NCI-H446 (cell line): ENCODE results near the gene NPIPA2.
"Not testable (repeated sequence)": the region's sequence is repeated elsewhere in the genome, so short reads cannot be mapped to it uniquely, and the experiment has no call there.

Source experiments
- DNase-seq, 2 experiments: peaks; one replicate each; lab custom pipeline; 2025; lab: John Stamatoyannopoulos, UW

The NPIPA2 gene

DNA sequence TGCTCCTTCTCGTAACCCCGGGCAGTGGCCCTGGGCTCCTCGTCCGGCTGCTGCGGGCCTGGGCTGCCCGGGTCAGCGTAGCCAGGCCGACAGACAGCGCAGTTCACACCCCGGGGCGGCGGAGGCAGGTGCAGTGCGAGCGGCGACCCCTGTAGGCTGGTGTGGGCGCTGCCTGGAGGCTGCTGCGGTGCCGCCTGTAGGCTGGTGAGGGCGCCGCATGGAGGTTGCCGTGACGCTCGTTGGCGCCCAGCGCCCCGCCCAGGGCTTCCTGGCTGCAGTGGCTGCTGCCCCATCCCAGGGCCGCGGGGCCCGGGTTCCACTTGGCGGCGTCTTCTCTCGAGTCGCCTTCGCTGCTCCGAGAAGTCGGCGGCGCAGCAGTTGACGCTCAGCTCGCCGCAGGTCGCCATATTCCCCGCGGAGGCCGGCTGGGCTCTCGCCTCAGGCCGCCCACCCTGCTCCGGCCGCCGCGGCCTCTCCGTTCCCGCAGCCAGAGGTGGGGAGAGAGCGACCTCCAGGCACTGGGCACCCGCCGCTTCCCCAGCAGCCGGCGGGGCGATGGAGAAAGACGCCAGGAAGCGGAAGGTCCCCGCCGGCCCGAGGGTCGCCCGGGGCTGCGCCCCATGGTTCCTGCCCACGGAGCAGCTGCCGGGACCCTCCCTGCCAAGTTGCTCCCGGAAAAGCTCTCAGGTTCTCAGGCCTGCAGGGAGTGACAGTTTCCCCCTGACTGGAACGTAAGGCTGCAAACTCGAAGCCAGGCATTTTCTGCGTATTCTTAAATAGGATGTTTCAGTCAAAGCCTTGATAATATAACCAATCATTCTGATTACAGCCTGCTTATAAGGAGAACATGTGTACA is at the start of gene NPIPA2:
Gene NPIPA2 (plus strand): TSS at position 261 of the 856 bp plus-strand sequence. CDS start 5,533 bp downstream, outside the sequence.
- not testable (repeated sequence) for DNase-seq

DNA sequence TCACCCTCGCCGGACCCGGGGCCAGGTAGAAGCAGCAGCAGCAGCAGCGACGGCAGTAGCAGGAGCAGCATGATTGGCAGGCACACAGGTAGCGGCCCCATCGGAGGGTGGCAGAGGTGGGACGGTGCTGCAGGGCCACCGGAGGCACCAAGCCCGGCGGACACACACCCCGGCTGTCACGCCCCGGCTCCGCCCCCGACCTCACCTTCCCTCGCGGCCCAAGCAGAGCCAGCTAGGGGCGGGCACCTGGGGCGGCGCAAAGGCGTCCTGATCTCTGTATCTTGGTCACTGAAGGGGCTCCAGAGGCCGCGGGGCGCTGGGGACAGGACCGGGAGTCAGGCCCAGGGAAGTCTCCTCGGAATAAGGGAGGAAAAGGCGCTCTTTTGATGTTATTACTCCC is 48.2 kb upstream of the NPIPA2 start, which contains the start of gene PLA2G10:
Gene PLA2G10 (minus strand): TSS at position 180 of the 400 bp plus-strand sequence. CDS start 79 bp downstream, at position 101.
- not testable (repeated sequence) for DNase-seq

DNA sequence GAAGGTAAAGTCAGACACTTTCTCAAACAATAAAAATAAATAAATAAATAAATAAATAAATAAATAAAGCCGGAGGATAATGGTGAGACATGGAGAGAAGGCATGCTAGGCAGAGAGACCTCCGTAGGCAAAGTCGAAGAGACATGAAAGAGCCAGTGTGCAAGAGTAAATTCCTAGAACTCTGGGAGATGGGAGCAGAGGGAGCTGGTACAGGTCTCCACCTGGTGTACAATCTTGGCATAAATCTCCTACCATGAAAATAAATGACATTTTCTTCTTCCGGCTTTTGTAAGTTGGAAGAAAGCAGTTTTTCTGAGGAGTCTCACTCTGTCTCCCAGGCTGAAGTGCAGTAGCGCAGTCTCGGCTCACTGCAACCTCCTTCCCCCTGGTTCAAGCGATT is 40.5 kb upstream of the NPIPA2 start:
- not testable (repeated sequence) for DNase-seq

DNA sequence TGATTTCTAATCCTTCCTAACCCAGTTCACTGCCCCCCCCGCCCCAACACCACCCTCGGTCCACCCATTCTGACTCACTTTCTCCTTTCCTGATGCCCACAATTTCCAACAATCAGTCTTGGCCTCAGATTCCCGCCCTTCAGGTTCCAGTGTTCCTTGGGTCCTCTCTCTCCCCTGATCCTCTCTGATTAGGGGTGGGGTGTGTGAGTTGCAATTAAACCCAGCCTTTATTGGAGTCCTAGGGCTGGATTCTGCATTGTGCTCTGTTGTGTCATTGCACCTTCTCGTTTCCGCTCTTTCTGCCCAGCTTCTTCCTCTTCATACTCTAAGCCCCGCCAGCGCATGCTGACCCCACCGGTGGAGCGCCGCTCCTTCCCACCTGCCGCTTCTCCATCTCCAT is 39.7 kb upstream of the NPIPA2 start:
- DNase-seq, result not testable (repeated sequence)

DNA sequence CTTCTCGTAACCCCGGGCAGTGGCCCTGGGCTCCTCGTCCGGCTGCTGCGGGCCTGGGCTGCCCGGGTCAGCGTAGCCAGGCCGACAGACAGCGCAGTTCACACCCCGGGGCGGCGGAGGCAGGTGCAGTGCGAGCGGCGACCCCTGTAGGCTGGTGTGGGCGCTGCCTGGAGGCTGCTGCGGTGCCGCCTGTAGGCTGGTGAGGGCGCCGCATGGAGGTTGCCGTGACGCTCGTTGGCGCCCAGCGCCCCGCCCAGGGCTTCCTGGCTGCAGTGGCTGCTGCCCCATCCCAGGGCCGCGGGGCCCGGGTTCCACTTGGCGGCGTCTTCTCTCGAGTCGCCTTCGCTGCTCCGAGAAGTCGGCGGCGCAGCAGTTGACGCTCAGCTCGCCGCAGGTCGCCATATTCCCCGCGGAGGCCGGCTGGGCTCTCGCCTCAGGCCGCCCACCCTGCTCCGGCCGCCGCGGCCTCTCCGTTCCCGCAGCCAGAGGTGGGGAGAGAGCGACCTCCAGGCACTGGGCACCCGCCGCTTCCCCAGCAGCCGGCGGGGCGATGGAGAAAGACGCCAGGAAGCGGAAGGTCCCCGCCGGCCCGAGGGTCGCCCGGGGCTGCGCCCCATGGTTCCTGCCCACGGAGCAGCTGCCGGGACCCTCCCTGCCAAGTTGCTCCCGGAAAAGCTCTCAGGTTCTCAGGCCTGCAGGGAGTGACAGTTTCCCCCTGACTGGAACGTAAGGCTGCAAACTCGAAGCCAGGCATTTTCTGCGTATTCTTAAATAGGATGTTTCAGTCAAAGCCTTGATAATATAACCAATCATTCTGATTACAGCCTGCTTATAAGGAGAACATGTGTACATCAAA is 38.9 kb upstream of the NPIPA2 start, which contains the start of gene NPIPA3:
Gene NPIPA3 (plus strand): TSS at position 256 of the 856 bp plus-strand sequence. CDS start 5,533 bp downstream, outside the sequence.
- DNase-seq, result not testable (repeated sequence)

DNA sequence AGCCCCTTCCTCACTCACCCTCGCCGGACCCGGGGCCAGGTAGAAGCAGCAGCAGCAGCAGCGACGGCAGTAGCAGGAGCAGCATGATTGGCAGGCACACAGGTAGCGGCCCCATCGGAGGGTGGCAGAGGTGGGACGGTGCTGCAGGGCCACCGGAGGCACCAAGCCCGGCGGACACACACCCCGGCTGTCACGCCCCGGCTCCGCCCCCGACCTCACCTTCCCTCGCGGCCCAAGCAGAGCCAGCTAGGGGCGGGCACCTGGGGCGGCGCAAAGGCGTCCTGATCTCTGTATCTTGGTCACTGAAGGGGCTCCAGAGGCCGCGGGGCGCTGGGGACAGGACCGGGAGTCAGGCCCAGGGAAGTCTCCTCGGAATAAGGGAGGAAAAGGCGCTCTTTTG is 9.1 kb upstream of the NPIPA2 start:
- not testable (repeated sequence) for DNase-seq

DNA sequence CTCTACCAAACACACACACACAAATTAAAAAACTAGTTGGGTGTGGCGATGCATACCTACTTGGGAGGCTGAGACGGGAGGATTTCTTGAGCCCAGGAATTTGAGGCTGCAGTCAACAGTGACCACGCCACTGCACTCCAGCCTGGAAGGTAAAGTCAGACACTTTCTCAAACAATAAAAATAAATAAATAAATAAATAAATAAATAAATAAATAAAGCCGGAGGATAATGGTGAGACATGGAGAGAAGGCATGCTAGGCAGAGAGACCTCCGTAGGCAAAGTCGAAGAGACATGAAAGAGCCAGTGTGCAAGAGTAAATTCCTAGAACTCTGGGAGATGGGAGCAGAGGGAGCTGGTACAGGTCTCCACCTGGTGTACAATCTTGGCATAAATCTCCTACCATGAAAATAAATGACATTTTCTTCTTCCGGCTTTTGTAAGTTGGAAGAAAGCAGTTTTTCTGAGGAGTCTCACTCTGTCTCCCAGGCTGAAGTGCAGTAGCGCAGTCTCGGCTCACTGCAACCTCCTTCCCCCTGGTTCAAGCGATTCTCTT is 1.4 kb upstream of the NPIPA2 start:
- DNase-seq, result not testable (repeated sequence)

DNA sequence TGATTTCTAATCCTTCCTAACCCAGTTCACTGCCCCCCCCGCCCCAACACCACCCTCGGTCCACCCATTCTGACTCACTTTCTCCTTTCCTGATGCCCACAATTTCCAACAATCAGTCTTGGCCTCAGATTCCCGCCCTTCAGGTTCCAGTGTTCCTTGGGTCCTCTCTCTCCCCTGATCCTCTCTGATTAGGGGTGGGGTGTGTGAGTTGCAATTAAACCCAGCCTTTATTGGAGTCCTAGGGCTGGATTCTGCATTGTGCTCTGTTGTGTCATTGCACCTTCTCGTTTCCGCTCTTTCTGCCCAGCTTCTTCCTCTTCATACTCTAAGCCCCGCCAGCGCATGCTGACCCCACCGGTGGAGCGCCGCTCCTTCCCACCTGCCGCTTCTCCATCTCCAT is 539 bp upstream of the NPIPA2 start:
- DNase-seq, result not testable (repeated sequence)

DNA sequence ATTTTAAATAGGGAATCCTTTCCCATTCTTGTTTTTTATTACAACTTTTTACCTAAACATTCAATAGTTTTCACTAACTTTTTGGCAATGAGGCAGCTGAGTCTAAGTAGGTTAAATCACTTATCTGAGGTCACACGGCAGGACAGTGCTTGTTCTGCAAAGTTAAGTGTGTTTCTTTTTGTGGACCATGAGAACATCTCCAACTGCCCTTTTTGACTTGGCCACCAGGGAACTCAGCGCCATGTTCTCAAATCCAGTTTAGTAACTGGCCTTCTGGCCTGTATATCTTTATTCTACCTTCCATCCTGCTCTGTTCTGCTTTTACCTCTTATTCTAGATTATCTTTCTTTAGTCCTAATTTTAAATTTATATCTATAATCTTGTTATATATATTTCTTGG is 31.3 kb downstream of the NPIPA2 start:
- not testable (repeated sequence) for DNase-seq

DNA sequence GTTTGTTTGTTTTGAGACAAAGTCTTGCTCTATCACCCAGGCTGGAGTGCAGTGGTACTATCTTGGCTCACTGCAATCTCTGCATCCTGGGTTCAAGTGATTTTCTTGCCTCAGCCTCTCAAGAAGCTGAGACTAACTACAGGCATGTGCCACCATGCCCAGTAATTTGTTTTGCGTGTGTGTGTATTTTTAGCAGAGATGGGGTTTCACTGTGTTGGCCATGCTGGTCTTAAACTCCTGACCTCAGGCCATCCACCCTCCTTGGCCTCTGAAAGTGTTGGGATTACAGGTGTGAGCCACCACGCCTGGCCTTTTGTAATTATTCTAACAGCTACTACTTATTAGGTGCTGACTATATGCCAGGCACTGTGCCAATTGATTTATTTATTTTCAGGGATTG is 33.3 kb downstream of the NPIPA2 start:
- not testable (repeated sequence) for DNase-seq

DNA sequence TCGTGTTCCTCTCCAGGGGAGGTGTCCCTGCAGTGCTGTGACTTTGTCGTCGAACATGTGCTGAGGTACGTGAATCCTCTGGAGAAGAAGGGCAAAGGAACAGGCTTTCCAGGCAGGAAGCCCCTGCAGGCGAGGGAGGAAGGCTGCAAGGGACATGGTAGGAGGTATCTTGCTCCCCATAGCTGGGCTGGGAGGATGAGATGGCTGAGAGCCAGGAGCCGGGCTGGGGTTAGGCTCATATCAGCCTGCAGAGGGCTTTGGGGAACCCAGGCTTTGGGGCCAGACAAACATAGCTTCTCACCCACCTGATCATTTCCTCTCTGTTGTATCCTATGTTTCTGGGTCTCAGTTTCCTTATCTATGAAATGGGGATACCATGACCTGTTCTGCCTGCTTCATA is 34.4 kb downstream of the NPIPA2 start:
- not testable (repeated sequence) for DNase-seq

DNA sequence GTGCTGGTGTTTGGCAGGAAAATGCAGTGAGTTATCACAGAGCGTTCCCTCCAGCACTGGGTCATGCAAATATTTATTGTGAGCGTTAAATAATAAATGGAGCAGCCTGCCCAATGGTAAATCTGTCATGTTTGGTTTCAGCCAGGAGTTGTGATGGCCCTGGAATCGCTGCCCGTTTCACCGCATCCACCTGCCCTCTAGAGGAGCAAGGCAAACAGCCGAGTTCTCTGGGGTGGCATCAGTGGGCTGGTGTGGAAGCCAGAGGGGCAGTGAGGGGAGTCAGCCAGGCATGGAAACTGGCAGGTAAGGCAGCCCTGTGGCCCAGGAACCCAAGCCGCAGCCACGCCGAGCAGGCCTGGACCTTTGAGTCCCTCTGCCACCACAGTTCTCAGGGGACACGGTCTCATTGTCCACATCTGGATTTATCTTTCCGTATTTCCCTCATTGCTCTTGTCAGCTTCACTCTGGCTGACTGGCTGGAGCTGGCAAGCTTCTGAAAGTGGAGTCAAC is 37.1 kb downstream of the NPIPA2 start:
- not testable (repeated sequence) for DNase-seq

DNA sequence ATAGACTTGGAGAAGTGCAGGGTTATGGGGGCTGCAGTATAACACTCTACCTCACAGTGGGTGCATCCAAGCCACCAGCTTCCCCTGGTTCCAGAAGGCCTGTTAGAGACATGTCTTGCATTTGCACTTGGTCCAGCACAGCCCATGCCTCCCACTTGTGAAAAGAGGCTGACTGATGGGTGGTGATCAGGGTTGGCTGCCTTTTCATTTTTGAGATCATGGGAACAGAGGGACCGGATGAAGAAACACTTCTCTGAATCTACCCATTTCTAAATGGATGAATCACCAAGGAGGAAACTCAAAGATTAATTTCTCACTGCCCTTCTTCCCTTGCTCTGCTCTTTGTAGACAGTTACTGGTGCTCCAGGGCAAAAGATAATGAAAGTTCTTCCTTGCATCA is 43.8 kb downstream of the NPIPA2 start:
- DNase-seq, result not testable (repeated sequence)

DNA sequence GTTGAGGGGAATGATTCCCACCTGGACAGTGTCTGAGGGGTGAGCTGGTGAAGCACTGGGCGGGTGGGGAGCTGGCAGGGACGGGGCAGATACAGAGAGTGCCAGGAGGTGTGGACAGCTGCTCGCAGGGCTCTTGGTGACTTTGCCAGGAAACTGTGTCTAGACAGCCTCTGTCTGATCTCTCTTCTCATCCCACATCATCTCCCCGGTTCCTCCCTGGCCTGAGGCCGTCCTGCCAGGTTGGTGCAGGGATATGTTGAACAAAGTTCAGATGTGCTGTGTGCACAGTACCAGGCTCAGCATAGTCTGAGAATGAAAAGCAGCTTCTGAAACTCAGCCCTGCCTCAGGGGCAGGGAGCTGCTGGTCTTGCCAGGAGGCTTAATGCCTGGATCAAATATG is 47.2 kb downstream of the NPIPA2 start:
- DNase-seq, result not testable (repeated sequence)

DNA sequence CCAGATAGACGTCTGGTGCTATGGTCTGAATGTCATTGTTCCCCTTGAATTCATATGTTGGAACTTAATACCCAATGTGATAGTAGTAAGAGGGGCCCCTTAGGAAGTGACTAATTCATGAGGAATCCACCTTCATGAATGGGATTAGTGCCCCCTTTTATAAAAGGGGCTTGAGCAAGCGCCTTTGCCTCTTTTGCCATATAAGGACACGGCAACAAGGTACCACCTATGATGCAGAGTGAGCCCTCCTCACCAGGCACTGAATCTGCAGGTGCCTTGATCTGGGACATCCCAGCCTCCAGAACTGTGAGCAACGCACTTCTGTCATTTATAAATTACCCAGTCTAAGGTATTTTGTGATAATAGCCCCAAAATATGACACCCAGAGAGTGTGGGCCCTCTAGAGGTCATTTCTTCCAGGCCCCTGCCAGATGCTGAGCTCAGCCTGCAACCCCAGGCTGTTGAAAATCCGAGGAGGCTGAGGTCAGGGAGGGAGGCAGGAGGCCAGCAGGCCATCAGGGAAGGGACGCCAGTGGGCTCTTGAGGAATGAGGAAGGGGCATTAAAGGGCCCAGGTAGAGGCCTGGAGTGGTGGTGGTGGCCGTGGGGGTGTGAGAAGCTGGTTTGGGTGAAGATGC is 48.1 kb downstream of the NPIPA2 start:
- DNase-seq, result not testable (repeated sequence)

DNA sequence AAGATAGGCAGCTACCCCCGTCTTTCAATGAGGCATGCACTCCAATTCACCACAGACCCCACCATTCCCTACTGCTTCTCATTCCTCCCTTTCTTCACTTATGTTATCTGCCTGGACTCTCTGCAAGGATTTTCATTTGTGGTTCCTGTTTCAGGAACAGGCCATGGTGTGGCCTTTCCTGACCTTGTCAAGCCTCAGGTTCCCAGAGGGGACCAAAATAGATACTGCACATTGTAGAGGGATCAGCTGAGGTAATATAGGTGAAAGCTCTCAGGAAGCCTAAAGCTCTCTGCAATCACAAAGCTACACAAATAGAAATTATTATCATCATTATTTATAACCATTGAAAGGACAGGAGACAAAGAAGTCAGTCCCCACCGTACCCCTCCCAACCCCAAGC is 50.6 kb downstream of the NPIPA2 start:
- DNase-seq, result not testable (repeated sequence)

DNA sequence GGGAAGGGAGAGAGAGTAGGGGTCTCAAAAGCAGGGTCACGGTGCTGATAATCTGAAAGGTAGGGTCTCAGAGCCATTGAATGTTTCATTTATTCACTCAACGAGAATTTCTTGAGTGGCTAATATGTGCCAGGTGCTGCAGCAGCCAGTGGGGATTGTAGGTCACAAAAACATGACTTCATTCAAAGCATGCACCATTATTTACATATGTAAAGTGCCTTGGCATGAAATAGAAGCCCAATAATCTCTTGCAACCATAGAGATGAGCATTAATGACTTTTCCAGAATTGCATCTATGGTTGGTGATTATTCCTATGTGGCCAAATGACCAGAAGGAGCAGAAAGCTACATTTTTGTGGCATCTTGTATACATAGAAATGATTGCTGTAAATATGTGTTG is 55.2 kb downstream of the NPIPA2 start:
- DNase-seq, result not testable (repeated sequence)

DNA sequence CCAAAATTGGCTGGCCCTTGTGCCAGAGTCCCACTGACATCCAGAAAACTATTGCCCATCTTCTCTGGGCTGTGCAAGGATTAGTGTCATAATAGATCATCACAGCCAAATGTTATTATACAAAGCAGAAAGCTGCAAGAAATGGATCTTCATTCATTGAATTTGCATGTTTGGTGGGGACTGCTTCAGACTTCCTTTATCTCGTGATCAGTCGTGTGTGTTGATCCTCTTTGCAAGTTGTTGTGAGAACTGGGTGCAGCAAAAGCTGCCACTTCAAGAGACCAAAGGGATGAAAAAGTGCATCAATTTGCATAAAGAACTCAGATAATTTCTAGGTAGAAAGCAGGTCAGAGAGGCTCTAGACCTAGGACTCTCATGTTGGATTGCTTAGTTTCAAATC is 61.2 kb downstream of the NPIPA2 start:
- not testable (repeated sequence) for DNase-seq

DNA sequence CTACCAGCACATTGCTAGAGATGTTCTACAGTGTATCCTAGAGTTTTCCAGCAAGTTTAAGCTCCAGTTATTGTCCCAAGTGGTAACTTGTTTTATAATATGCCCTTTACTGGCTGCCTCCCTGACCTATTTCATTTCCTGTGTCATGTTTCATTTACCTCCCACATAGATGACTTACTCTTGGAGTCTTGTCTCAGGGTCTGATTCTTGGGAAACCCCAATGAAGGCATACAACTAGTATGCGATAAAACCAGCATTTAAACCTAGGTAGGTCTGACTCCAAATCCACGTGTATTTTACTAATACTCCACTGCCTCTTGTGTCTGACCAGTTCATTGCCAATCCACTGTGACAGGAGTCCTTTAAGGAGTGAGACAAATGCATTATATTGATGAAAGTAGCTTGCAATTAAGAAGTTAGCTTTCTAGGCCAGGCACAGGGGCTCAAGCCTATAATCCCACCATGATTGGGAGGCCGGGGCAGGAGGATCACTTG is 64.9 kb downstream of the NPIPA2 start:
- DNase-seq, result not testable (repeated sequence)

DNA sequence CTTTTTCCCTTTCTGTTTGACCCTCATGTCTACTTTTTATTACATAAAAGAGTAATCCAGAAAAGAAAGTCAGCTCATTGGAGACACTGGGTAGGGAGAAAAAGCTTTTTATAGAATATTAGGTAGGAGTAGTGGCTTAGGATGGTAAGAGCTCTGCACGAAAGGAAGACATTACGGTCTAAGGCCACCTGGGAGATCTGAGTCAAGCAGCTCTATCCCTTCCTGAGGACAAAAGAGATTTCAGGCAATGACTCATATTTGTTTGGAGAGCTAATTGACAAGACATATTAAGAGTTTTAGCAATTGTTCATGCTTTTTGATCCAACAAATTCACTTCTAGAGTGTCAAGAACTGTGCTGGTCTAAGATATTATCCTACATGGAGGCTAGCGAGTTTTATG is 71.6 kb downstream of the NPIPA2 start:
- DNase-seq, result not testable (repeated sequence)
